Activated CD8-positive, alpha-beta memory T cell treated with anti-CD3 and anti-CD28 coated beads, Interleukin-2, amount 50 U/mL, for 24 hours (primary cell): ENCODE results near the gene FOXC2.

ENCODE experiments used
- DNase-seq: peaks from one replicate; pipeline ENCODE4 v3.0.0-alpha.2; 2020; ENCODE audit errors: extremely low read depth

Gene FOXC2

DNA sequence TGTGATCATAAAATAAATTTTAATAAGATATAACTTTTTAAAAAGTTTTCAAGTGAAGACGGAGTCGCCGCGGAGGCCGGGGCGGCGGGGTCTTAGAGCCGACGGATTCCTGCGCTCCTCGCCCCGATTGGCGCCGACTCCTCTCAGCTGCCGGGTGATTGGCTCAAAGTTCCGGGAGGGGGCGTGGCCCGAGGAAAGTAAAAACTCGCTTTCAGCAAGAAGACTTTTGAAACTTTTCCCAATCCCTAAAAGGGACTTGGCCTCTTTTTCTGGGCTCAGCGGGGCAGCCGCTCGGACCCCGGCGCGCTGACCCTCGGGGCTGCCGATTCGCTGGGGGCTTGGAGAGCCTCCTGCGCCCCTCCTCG is at the start of gene FOXC2:
Gene FOXC2 (plus strand): TSS at position 229 of the 365 bp plus-strand sequence. CDS start 507 bp downstream, outside the sequence.
- DNase-seq, result no peak

DNA sequence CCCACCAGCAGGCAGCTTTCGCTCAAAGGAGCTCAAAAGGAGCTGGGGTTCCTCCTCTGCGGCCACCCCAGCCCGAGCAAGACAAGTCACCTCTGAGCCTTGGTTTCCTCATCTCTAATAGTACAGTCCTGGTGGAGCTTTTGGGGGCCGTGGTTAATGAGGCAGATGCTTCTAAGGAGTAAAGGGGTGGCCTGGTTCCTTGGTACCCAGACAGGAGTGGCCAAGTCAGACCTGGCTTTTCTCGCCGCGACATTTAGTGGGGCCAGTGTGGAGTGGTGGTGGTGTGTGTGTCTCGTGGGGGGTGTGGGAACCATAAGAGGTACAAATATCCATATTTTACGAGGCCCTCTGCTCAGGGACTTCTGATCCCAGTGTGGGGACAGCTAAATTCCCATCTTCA is 49.6 kb upstream of the FOXC2 start:
- DNase-seq, result no peak

DNA sequence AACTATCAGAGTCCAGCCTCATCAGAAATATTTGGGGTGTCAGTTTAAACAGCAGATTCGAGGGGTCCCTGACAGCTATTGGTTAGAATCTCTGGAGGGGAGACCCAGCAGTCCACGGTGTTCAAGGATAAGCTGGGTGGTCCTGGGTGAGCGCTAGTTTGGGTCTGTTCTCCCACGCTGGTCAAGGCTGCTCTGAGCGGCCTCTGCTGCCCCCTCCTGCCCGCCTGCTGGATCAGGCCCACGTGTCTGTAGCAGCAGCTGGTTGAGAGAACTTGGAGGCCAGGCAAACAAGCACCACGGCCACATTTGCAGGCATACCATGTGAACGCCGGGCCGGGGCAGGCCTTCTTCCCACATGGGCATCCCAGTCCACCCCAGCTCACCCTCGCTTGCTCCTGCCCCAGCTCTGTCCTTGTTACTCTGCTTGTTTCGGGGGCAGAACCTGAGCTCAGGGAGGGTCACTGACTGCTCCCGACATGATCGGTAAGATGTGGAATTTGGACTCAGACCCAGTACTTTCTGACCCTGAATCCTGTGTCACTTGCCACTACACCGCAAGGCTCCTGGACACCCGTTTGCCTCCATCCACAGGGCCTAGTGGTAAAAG is 48.9 kb upstream of the FOXC2 start:
- no peak for DNase-seq

DNA sequence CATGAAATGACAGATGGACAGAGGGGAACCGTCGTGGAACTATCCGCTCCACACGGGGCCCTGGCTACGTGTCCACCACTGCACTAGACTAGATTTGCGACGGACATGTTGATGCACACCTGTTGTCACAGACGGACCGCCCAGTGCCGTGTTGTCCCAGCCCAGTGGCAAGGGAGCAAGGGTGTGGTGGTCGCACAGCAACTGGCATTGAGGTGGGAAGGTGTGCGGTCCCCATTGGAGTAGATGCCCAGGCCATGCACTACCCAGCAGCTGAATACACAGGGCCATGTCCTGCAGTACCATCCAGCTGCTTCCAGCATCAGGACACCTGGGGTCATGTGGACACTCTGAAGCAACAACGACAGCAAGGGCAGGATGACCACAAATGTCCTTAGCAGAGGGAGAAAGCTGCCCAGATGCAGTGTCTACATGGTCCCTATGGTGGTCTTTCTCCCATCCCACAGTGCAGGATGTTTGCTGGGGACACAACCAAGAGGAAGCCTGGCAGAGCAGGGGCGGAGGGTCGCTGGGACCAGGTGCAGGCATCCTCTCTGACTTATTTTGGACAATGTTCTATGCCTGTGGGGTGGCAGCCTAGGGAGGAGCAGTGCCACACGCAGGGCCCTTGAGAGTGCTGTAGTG is 47.5 kb upstream of the FOXC2 start:
- no peak for DNase-seq

DNA sequence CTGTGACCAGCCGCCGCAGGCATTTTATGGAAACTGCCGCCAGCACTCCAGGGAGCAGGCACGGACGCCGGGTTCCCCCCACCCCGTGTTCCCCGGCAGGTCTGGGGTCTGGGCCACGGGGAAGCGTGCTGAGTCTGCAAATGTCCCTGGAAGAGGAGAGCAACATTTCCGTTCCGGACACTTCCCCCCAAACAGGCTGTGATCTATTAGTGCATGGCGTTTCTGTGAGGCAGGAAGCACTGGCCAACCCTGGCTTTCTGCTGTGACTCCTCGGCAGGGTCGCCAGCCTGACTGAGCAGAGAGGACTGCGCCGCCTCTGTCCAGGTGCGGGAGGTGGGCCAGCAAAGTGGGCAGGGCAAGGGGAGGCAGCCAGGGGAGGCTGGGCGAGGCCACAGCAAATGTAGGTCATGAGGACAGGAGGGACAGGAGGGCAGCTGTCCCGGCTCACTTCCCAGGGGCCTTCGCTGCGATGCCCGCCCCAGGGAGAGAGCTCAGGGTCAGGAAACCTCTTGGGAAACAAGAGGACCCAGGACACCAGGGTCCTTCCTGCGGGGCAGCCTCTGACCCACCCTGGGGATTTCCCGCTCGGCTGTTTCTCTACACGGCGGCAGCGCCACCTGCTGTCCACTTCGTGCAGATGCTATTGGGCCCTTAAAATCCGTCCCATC is 46.8 kb upstream of the FOXC2 start:
- DNase-seq, result no peak

DNA sequence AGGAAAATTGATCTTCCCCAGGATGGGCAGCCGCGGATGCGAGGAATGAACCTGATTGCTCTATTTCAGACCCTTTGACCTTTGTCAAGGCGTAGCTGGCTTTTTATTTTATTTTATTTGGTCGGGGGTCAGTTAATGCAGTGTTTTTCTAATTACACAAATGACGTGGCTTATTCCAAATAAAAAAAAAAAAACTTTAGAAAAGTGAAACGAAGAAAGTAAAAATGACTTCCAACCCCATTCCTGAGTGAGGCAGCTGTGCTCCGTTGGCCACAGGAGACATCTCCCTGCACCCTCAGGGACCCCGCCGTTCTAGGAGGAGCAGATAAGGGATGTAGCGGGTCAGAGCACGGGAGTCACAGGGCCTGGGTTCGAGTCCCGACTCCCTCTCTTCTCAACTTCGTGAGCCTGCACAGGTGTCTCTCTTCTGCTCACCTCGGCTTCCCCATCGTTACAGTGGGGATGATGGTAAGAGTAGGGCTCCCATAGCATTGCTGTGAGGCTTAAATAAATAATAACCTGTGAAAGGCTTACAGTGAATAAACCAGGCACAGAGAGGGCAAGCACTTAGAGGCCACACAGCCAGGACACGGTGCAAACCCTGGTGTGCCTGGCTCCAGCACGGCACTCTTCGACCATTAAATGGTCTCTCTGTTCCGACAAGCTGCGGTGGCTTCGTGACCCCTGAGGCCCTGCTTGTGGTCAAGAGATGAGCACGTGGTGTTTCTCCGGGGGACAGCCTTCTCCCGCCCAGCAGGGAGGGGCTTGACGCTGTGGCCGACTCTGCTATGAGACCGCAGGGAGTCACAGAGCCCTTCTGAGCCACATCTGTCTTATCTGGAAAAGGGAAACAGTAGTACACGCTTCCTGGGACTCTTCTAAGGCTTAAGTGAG is 46.1 kb upstream of the FOXC2 start:
- DNase-seq, result no peak

DNA sequence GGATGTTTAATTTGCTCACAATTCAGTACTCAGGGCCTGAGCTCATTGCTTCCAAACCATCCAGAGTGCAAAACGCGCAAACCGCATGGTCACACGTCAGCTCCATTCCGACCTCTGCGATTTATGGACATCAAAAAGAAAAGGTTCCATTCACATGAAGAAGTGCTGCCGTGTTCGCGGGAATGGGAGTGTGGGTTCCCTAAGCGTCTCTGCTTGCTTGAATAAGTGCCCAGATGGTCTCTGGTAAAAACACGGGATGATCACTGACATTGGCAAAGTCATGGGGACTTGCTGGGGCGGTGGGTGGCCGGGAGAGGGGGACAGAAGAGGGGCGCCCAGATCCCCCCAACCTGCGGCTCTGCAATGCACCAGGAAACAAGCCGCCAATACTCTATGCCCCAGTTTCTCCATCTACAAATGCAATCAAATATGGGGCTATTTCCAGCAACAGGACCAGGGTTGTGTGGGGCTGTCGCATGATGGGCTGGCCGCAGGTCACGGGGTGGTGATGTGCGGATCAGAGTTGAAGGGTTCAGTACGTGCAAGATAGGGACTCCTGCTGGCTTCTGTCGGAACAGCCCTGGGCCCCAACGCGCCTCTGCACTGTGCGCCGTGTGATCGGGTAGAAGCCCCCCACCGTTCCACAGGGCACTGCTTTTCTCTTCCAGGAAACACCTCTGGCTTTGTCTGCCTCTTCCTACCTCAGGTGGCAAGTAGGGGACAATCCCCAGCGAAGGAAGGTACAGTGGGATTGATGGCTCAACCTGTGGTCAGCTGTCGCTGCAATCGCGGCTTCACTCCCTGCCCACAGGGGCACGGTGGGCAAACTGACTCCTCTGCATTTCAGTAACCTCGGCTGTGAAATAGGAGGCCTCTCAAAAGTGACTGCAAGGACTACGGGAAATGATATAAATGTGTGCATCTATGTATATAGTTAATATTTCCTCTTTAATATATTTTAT is 45.1 kb upstream of the FOXC2 start:
- DNase-seq, result no peak

DNA sequence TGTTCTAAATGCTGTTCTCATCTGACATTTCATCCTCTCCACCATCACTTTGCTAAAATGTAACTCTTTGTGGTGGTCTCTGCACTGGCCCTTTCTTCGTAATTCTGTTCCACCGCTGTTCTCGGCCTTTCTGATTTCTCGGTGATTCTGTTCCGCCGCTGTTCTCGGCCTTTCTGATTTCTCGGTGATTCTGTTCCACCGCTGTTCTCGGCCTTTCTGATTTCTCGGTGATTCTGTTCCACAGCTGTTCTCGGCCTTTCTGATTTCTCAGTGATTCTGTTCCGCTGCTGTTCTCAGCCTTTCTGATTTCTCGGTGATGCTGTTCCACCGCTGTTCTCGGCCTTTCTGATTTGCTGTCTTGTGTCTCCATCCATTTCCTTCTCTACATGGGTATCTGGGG is 44.0 kb upstream of the FOXC2 start:
- DNase-seq, result no peak

DNA sequence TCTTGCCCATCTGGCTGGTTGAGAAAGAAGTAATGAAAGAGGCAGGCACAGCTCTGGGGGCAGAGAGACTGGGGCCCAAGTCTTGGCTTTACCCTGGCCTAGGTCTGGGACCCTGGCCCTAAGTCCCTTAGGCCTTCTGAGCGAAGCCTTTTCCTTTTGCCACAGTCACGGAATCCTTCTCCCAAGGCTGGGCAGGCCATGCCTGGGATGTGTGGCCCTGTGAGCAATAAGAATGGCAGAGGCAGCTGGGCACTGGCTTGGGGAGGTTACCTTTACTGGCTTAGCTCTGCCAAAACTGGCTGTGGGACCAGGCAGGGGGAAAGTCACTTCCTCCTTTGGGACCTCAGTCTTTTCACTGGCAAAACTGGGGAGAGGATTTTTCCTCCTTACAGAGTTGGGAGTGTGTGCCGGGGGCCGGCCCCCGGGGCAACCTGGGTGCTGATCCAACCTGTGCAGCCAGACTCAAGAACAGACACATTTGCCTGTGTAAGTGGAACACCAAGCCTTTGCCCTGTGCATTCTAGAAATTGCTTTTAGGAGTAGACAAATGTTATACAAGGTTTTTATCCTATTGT is 43.4 kb upstream of the FOXC2 start:
- DNase-seq, result no peak

DNA sequence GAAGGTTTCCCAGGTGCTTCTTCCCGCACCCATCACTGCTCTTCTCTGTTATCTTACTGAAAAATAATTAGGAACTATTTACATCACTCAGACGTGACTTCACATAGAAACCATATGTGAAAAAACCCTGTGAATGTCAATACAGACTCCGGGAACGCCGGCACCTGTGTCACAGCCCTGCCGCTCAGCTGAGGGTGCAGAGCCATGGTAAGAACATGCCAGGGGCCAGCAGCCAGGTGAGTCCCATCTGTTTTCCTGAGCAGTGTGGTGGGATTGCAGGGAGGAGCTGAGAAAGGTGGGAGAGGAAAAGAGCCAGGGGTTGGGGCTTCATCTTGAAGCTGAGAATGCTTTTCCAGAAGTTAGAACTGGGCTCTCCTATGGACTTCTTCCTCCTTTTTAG is 42.6 kb upstream of the FOXC2 start:
- no peak for DNase-seq

DNA sequence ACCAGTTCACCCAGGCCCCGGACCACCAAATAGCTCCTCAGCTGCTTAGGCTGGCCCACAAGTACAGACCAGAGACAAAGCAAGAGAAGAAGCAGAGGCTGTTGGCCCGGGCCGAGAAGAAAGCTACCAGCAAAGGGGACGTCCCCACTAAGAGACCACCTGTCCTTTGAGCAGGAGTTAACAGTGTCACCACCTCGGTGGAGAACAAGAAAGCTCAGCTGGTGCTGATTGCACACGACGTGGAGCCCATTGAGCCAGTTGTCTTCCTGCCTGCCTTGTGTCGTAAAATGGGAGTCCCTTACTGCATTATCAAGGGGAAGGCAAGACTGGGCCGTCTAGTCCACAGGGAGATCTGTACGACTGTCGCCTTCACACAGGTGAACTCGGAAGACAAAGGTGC is 40.9 kb upstream of the FOXC2 start:
- no peak for DNase-seq

DNA sequence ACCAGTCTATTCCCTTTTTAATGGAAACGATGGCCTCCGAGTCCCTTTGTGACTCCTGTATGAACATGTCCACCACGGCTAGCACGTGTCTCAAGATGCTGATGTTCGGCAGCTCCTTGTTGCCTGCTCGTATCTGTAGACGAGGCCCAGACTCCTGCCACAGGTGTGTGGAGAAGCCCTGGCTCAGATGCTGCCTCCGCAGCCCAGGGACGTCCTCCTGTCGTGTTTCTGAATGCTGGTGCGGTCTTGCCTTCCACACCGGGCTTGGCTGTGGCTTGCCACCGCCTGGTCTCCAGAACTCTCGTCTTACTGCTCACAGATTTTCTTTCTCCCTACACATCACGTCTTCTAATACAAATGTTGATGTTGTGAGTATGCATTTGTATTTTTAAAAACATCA is 39.3 kb upstream of the FOXC2 start:
- DNase-seq, result no peak

DNA sequence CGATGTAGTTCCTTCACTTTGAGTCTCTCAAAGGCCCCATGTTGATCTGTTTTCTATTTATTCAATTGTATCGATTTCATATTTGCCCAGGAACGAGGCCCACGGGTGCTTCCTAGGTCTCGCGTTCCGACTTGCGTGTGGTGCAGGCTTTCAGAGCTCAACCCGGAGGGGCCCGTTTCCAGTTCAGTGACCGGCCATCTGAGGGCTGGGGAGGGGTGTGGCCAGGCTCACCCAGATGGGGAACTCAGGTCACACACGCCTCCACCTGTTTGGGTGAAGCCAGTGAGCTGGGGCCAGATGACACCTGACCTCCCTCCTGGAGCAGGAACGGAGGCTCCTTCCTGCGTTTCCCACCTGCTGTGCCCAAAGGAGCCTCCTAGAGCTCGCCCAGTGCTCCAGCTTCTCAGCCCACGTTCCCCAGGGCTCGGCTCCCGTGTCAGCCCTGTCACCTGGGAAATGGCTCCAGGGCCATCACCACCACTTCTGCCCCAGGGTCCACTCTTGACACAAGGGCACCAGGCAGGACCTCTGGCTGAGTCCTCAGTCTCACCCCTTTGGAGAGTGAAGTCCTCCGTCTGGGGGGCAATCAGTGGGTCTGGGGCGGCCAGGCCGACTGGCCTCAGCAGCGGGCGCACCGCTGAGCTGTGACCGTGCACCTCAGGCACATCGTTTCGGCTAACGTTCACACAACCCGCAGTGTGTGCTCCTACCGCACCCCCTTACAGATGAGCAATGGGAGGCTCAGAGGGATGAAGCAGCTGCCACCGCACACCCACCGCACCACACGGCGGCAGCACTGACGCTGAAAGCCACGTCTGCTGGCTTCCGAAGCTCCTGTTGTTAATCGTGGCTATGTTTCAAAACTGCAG is 38.3 kb upstream of the FOXC2 start:
- DNase-seq, result no peak

DNA sequence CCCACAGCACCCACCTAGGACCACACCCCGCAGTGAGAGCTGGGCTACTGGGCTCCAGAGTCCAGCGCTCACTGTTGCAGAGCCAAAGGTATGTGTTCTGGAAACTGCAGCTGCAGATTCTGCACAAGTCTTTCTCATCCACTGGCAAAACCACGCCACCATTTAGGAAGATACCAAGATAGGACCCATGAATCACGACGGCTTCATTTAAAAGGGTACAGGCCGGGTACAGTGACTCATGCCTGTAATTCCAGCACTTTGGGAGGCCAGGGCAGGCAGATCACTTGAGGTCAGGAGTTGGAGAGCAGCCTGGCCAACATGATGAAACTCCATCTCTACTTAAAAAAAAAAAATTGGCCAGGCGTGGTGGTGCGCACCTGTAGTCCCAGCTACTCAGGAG is 37.5 kb upstream of the FOXC2 start:
- DNase-seq, result no peak

DNA sequence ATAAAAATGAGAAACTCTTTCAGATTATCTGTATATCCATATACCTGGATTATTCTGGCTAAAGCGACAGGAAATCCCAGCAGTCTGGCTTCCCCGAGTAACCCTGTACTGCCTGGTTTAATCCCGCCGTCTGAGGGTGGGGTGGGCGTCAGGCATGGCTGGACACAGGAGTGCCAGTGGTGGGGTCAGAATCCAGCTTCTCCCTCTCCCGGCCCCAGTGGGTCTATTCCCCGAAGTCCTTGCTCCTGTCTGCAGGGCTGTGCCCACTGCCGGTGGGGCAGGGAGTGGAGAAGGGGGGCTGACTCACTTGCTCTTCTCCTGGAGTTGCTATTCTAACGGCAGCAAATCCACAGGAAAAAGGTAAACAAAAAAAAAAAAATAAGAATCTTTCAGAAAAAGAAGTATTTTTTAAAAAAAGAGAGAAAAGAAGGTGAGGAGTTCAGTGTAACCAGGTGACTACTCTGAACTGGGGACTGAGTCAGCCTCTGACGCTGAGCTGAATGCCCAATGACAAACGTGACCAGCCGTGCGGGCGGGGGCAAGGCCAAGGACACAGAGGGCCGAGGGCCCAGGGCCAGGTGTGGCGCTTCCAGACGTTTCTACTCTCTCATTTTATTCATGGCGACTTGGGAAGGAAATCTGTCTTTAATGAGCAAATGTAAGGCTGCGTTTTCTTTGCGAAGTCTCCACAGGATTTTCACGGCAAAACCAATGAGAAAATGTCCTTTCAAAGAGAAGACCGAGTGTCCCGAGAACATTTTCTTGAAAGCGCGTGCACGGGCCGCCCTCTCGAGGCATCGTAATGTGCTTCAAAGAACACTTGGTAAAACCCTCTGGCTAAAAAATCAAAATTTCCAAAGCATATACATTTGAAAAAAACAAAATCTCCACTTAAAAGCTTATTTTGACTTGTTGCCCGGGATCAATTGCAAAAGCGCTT is 36.1 kb upstream of the FOXC2 start:
- DNase-seq, result no peak

DNA sequence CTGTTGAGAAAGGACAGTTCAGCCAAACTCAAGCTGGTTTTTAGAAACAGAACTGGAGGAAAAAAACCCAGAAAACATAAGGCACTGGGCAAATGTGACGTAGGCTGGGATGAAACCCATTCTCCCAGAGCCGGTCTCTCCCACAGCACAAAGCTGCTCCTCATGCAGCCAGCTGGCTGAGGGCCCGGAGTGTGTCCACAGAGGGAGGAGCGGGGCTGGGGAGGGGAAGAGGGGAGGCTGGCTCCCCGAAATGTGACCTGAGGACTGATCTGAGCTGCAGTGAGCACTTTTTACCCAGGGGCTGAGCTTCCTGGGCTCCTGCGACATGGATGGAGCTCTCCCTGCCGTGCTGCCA is 35.5 kb upstream of the FOXC2 start:
- no peak for DNase-seq

DNA sequence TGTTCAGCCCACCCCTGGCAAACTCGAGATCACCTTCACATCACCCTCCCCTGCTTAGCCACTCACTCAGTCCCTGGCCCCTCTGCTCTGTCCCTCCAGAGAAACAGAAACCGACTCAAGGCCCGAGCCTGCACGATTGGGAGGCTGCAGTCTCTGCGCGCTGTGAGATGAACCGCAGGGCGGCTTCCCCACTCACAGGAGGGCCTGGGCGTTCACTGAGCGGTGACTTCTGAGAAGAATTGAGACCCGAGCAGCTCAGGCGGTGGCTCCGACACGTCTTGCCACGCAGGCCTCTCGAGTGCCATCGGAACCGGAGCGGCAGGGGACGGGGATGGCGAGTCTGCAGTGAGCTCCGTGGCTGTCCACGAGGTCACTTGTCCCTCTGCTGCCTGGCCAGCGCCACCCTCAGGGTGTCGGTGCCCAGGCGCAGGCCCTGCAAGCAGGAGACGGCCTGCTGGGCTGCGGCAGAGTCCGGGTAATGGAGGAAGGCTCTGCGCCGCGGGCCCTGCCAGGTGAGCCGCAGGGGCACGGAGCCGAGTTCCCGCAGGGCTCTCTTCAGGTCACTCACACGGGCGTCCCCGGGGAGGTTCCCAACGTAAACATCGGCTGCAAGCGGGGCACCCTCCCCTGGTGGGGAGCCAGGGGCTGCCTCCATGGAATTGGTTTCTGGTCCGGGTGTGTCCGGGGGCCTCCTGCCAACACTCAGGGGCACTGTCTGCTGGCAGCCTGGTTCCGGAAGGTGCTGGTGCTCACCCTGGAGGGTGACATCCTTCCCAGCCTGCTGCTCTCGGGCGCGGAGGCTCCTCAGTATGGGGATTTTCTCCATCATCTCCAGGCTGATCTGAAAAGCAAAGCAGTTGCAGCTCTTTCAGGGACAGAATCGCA is 34.7 kb upstream of the FOXC2 start:
- no peak for DNase-seq

DNA sequence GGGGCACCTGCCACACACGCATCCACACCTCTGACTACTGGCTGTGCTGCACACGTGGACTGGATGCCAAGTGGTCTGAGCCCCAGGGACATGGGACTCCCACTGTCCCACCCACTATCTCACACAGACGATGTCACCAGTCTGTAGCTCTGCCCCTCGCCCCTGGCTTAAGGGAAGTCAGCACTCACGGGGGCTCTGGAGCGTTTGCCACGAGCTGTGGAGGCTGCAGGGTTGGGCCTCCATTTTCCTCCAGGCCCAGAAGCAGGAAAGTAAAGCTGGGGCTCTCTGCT is 34.2 kb upstream of the FOXC2 start:
- DNase-seq, result no peak
